Right lobe of liver (tissue), 6 donors: ENCODE measurements around the gene TMTC4. TPM values are rescaled to one million over a fixed set of nuclear protein-coding genes. Genes with fewer than 3 reads are reported as not detected.

Experiments
- ATAC-seq, 4 donors: fragments of 200-7000 bp; cut with Tn5 transposase; one replicate each; pipeline ENCODE4 v1.9.1; 2020; ENCODE audit warnings: mild to moderate bottlenecking in 4 of 4, moderate library complexity in 4 of 4
- DNase-seq, 3 donors: peaks; one replicate each; pipeline ENCODE4 v3.0.0-alpha.2; 2020
- H3K27ac ChIP-seq, 3 donors: fragments of 200-600 bp; one replicate each; pipeline ENCODE4 v1.8.0; 2022
- H3K27me3 ChIP-seq, 2 donors: fragments of 200-600 bp; one replicate each; pipeline ENCODE4 v1.8.0; 2022
- H3K36me3 ChIP-seq, 4 donors: fragments of 200-600 bp; sonication (generic) in 1 of 4; one replicate each; pipeline versions ENCODE4 v1.5.1 to v1.8.0; 2017 to 2022; ENCODE audit warnings: control low read depth in 1 of 4
- H3K4me1 ChIP-seq, 4 donors: fragments of 200-600 bp; sonication (generic) in 1 of 4; one replicate each; pipeline versions ENCODE4 v1.5.1 to v1.8.0; 2017 to 2022; ENCODE audit warnings: control low read depth in 1 of 4
- H3K4me3 ChIP-seq, 3 donors: fragments of 200-600 bp; one replicate each; pipeline ENCODE4 v1.8.0; 2022
- H3K9me3 ChIP-seq, 4 donors: fragments of 200-600 bp; sonication (generic) in 1 of 4; one replicate each; pipeline versions ENCODE4 v1.5.1 to v1.8.0; 2017 to 2022; ENCODE audit warnings: control low read depth in 1 of 4
- POLR2A ChIP-seq: fragments of 450-650 bp; IDR thresholded peaks from one replicate; pipeline ENCODE4 v1.6.1; 2017; ENCODE audit warnings: antibody characterized with exemption, mild to moderate bottlenecking
- WGBS: methylation state at CpG from one replicate; pipeline ENCODE4 v1.1.6; 2018; ENCODE audit warnings: low coverage, low lambda C conversion rate; ENCODE audit not compliant: insufficient coverage; ENCODE audit errors: missing lambda C conversion rate; 5-methylcytosine and 5-hydroxymethylcytosine counted together
- intact Hi-C, 2 donors: fragments of 100-400 bp; cut with DNase I; formaldehyde crosslinking; loops; one replicate each; pipeline versions ENCODE4 v1.11.2 to v1.14.1; 2022
- total RNA-seq, 6 experiments: library from RNA; depleted of rRNA in 2 of 6; stranded (reverse); fragments of >200 nt in 2 of 6; fragmentation: NEBNext Ultra II Directional in 3 of 6; extraction: Animal tissue kit (Norgen Biotek cat#: 25700) in 3 of 6; gene quantifications; one replicate each; pipeline versions ENCODE4 v1.1.0 to v1.2.4, GENCODE V29; 2016 to 2023
- TF ChIP-seq, protein P1 (sequence below), 4 donors: fragments of 200-600 bp in 3 of 4; fragments of 450-650 bp in 1 of 4; IDR thresholded peaks; one replicate each; pipeline versions ENCODE4 v1.5.1 to v1.8.0; 2016 to 2022; ENCODE audit warnings: antibody characterized with exemption in 4 of 4, mild to moderate bottlenecking in 2 of 4
- donor health status: DM: no; HTN: yes; CAD: no.
- donor health status: DM: no; HTN: no; CAD: no.
- donor health status: DM: no; HTN: no; CAD: no.
- donor health status: DM: no; HTN: yes; CAD: no.
- donor health status: DM: no; HTN: yes; CAD: no.

Gene TMTC4
- total RNA-seq, 6 experiments from 2014 or later = 10.7 to 17.9 (median 14.1) TPM

- Histone ChIP-seq H3K27ac (no peak overlapping the region), H3K4me3 (no peak overlapping the region), H3K36me3 (peaks cover 0 to 3% (median 2%) of the 10 kb centered on the region in 4 donors), H3K27me3 (no peaks in the 10 kb centered on the region), H3K9me3 (no peaks in the 10 kb centered on the region), H3K4me1 (no peaks in the 10 kb centered on the region)
- DNase-seq (no peak), ATAC-seq (no peak)
- intact Hi-C loops = no loop called here
- WGBS = 84% methylated on average over 10 of the region's 10 CpGs
- no peak for TF ChIP-seq POLR2A
- TF ChIP-seq, protein P1, sequence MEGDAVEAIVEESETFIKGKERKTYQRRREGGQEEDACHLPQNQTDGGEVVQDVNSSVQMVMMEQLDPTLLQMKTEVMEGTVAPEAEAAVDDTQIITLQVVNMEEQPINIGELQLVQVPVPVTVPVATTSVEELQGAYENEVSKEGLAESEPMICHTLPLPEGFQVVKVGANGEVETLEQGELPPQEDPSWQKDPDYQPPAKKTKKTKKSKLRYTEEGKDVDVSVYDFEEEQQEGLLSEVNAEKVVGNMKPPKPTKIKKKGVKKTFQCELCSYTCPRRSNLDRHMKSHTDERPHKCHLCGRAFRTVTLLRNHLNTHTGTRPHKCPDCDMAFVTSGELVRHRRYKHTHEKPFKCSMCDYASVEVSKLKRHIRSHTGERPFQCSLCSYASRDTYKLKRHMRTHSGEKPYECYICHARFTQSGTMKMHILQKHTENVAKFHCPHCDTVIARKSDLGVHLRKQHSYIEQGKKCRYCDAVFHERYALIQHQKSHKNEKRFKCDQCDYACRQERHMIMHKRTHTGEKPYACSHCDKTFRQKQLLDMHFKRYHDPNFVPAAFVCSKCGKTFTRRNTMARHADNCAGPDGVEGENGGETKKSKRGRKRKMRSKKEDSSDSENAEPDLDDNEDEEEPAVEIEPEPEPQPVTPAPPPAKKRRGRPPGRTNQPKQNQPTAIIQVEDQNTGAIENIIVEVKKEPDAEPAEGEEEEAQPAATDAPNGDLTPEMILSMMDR (IDR thresholded peaks at IDR 0.05) = no peak
Measured at GRCh38 chr13:100646871-100647270, 27.7 kb downstream of the TMTC4 start.

- Histone ChIP-seq H3K9me3 (no peaks in the 10 kb centered on the region), H3K27ac (no peak overlapping the region), H3K36me3 (peaks cover 0 to 5% (median 2%) of the 10 kb centered on the region in 4 donors), H3K27me3 (no peaks in the 10 kb centered on the region), H3K4me1 (no peaks in the 10 kb centered on the region), H3K4me3 (no peak overlapping the region)
- intact Hi-C loops = no loop called here
- WGBS = 82% methylated on average over 9 of the region's 12 CpGs
- TF ChIP-seq POLR2A = no peak
- TF ChIP-seq, protein P1 (IDR thresholded peaks at IDR 0.05) = peak in 3 of 4 donors; percentile 32 to 45 (median 37)
- DNase-seq (no peak), ATAC-seq (peak; percentile 24 to 48 (median 28))
Measured at GRCh38 chr13:100646030-100646673, 28.4 kb downstream of the TMTC4 start.

DNA sequence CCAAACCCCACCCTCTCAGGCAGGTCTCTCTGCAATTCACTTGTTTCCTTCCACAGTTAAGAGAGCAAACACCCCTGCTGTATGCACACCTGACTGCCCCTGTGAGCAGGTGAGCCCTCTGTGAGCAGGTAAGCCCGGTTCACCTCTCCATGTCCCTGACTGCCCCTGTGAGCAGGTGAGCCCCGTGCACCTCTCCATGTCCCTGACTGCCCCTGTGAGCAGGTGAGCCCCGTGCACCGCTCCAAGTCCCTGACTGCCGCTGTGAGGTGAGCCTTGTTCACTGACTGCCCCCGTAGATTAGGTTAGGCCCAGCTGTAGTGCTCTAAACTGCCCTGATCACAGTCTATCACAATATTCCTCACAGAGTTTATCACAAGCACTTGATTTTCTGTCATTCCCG is 29.2 kb downstream of the TMTC4 start:
- no peak overlapping the region for H3K27ac ChIP-seq
- TF ChIP-seq POLR2A = no peak
- TF ChIP-seq, protein P1 (IDR thresholded peaks at IDR 0.05) = no peak
- intact Hi-C loops = no loop called here
- H3K27me3 ChIP-seq = no peaks in the 10 kb centered on the region
- H3K9me3 ChIP-seq = no peaks in the 10 kb centered on the region
- ATAC-seq (peak in 1 of 4 donors; percentile 30), DNase-seq (no peak)
- no peak overlapping the region for H3K4me3 ChIP-seq
- WGBS = 94% methylated on average over 3 of the region's 7 CpGs
- peaks cover 0 to 5% (median 2%) of the 10 kb centered on the region in 4 donors for H3K36me3 ChIP-seq
- no peaks in the 10 kb centered on the region for H3K4me1 ChIP-seq

DNA sequence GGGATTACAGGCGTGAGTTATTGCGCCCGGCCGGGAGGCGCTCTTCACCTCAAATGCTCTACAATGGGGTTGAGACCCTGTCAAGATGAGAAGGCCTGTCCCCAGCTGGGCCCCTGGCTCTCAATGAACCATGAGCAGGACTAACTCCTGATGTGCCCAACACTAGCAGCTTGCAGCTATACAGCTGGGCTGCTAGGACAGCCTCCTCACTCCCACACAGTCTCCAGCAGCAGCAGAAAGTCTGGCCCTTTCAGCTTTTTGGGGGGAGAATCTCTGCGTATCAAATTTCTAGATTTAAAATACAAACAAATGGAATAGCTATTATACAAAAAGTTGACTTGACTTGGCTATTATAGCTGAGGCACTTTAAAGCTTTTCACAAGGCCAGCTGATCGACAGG is 30.2 kb downstream of the TMTC4 start:
- DNase-seq (no peak), ATAC-seq (no peak)
- no peaks in the 10 kb centered on the region for H3K4me1 ChIP-seq
- H3K27ac ChIP-seq = no peak overlapping the region
- intact Hi-C loops = no loop called here
- H3K9me3 ChIP-seq = no peaks in the 10 kb centered on the region
- no peak for TF ChIP-seq POLR2A
- TF ChIP-seq, protein P1 (IDR thresholded peaks at IDR 0.05) = no peak
- H3K27me3 ChIP-seq = no peaks in the 10 kb centered on the region
- peaks cover 0 to 5% (median 2%) of the 10 kb centered on the region in 4 donors for H3K36me3 ChIP-seq
- WGBS = 86% methylated on average over 2 of the region's 7 CpGs
- H3K4me3 ChIP-seq = no peak overlapping the region
